ENCODE measurements around the gene MFN2. TPM values are rescaled to one million over a fixed set of nuclear protein-coding genes. Genes with fewer than 3 reads are reported as not detected.

MFN2 gene
- total RNA-seq, 1 experiment from 2014 or later: 73.9 TPM

- Mint-ChIP-seq H3K27ac (ENCODE audit: unreplicated experiment) (no peak overlapping the region), H3K9me3 (ENCODE audit: unreplicated experiment) (no peaks in the 10 kb centered on the region), H3K36me3 (ENCODE audit: insufficient read depth, unreplicated experiment) (peaks cover 30% of the 10 kb centered on the region), H3K4me1 (ENCODE audit: low read depth, unreplicated experiment) (no peaks in the 10 kb centered on the region), H3K27me3 (ENCODE audit: insufficient read depth, unreplicated experiment) (no peaks in the 10 kb centered on the region), H3K4me3 (ENCODE audit: unreplicated experiment) (no peak overlapping the region)
- Histone ChIP-seq H3K36me3 (ENCODE audit: control insufficient read depth, insufficient read depth, low read length) (peaks cover 2% of the 10 kb centered on the region), H3K4me1 (no peaks in the 10 kb centered on the region), H3K27me3 (replicated peaks; ENCODE audit: control insufficient read depth, insufficient read depth, low read length) (no peaks in the 10 kb centered on the region), H3K9me3 (no peaks in the 10 kb centered on the region), H3K4me3 (ENCODE audit: low read depth, low read length) (no peak overlapping the region)
- CTCF ChIA-PET: no interaction called here
- POLR2A ChIA-PET: no interaction called here
- DNase-seq: no peak
- BruUV-seq (replicated peaks): no TSS peak
- no peak for TF ChIP-seq CTCF (IDR thresholded peaks at IDR 0.05; ENCODE audit: insufficient read depth in 1 of 2, low read depth in 1 of 2, low read length in 1 of 2, severe bottlenecking in 1 of 2, unreplicated experiment in 1 of 2)
- intact Hi-C loops (cut with micrococcal nuclease; ENCODE audit: unreplicated experiment): no loop called here
Observed at GRCh38 chr1:11952455-11953109, 27.7 kb upstream of the MFN2 start.

- Mint-ChIP-seq H3K4me1 (ENCODE audit: low read depth, unreplicated experiment) (no peaks in the 10 kb centered on the region), H3K36me3 (ENCODE audit: insufficient read depth, unreplicated experiment) (peaks cover 27% of the 10 kb centered on the region), H3K27ac (ENCODE audit: unreplicated experiment) (no peak overlapping the region), H3K9me3 (ENCODE audit: unreplicated experiment) (no peaks in the 10 kb centered on the region), H3K27me3 (ENCODE audit: insufficient read depth, unreplicated experiment) (no peaks in the 10 kb centered on the region), H3K4me3 (ENCODE audit: unreplicated experiment) (no peak overlapping the region)
- no TSS peak for BruUV-seq (replicated peaks)
- no peak for TF ChIP-seq CTCF (IDR thresholded peaks at IDR 0.05; ENCODE audit: insufficient read depth in 1 of 2, low read depth in 1 of 2, low read length in 1 of 2, severe bottlenecking in 1 of 2, unreplicated experiment in 1 of 2)
- Histone ChIP-seq H3K4me3 (ENCODE audit: low read depth, low read length) (no peak overlapping the region), H3K9me3 (no peaks in the 10 kb centered on the region), H3K4me1 (no peaks in the 10 kb centered on the region), H3K27me3 (replicated peaks; ENCODE audit: control insufficient read depth, insufficient read depth, low read length) (no peaks in the 10 kb centered on the region), H3K36me3 (ENCODE audit: control insufficient read depth, insufficient read depth, low read length) (no peaks in the 10 kb centered on the region; the same call in none of the 2 replicates)
- DNase-seq: no peak
- intact Hi-C loops (cut with micrococcal nuclease; ENCODE audit: unreplicated experiment): no loop called here
- CTCF ChIA-PET: no interaction called here
- POLR2A ChIA-PET: no interaction called here
Observed at GRCh38 chr1:11955221-11955620, 25.0 kb upstream of the MFN2 start.

GRCh38 chr1:11957398-11957797 lies 22.8 kb upstream of the MFN2 start:
- Histone ChIP-seq H3K4me1 (no peaks in the 10 kb centered on the region), H3K27me3 (replicated peaks; ENCODE audit: control insufficient read depth, insufficient read depth, low read length) (no peaks in the 10 kb centered on the region), H3K9me3 (no peaks in the 10 kb centered on the region), H3K4me3 (ENCODE audit: low read depth, low read length) (no peak overlapping the region), H3K36me3 (ENCODE audit: control insufficient read depth, insufficient read depth, low read length) (no peaks in the 10 kb centered on the region; the same call in none of the 2 replicates)
- Mint-ChIP-seq H3K4me3 (ENCODE audit: unreplicated experiment) (no peak overlapping the region), H3K27me3 (ENCODE audit: insufficient read depth, unreplicated experiment) (no peaks in the 10 kb centered on the region), H3K27ac (ENCODE audit: unreplicated experiment) (no peak overlapping the region), H3K4me1 (ENCODE audit: low read depth, unreplicated experiment) (no peaks in the 10 kb centered on the region), H3K36me3 (ENCODE audit: insufficient read depth, unreplicated experiment) (peaks cover 21% of the 10 kb centered on the region), H3K9me3 (ENCODE audit: unreplicated experiment) (no peaks in the 10 kb centered on the region)
- POLR2A ChIA-PET: no interaction called here
- intact Hi-C loops (cut with micrococcal nuclease; ENCODE audit: unreplicated experiment): no loop called here
- TF ChIP-seq CTCF (IDR thresholded peaks at IDR 0.05; ENCODE audit: insufficient read depth in 1 of 2, low read depth in 1 of 2, low read length in 1 of 2, severe bottlenecking in 1 of 2, unreplicated experiment in 1 of 2): no peak
- BruUV-seq (replicated peaks): no TSS peak
- CTCF ChIA-PET: interaction anchor here (1.1 kb wide), 1 partner anchor 10 kb away, joined by 3 read pairs; no protein-coding TSS in a partner anchor
- DNase-seq: no peak

Data from Caco-2 (cell line).